ENCODE measurements around the gene IDH3A.

GRCh38 chr15:78206326-78207109, 57.4 kb downstream of the IDH3A start:
- TF ChIP-seq, protein P1, sequence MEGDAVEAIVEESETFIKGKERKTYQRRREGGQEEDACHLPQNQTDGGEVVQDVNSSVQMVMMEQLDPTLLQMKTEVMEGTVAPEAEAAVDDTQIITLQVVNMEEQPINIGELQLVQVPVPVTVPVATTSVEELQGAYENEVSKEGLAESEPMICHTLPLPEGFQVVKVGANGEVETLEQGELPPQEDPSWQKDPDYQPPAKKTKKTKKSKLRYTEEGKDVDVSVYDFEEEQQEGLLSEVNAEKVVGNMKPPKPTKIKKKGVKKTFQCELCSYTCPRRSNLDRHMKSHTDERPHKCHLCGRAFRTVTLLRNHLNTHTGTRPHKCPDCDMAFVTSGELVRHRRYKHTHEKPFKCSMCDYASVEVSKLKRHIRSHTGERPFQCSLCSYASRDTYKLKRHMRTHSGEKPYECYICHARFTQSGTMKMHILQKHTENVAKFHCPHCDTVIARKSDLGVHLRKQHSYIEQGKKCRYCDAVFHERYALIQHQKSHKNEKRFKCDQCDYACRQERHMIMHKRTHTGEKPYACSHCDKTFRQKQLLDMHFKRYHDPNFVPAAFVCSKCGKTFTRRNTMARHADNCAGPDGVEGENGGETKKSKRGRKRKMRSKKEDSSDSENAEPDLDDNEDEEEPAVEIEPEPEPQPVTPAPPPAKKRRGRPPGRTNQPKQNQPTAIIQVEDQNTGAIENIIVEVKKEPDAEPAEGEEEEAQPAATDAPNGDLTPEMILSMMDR (IDR thresholded peaks at IDR 0.05) = no peak
- TF ChIP-seq REST (IDR thresholded peaks at IDR 0.05; ENCODE audit: insufficient read depth in 1 of 2, low read depth in 2 of 2, low read length in 1 of 2) (no peak), POLR2AphosphoS5 (IDR thresholded peaks at IDR 0.05; ENCODE audit: low read depth, low read length) (no peak), TCF7L2 (IDR thresholded peaks at IDR 0.05; ENCODE audit: low read depth, low read length) (no peak)
